T follicular helper cell (primary cell): Measurements from ENCODE around the gene FAM184A.
"Not testable (repeated sequence)": the region's sequence is repeated elsewhere in the genome, so short reads cannot be mapped to it uniquely, and the experiment has no call there.

Experiments
- DNase-seq: peaks from one replicate; pipeline ENCODE4 v3.0.0-alpha.2; 2020; ENCODE audit warnings: low read depth

Gene FAM184A

DNA sequence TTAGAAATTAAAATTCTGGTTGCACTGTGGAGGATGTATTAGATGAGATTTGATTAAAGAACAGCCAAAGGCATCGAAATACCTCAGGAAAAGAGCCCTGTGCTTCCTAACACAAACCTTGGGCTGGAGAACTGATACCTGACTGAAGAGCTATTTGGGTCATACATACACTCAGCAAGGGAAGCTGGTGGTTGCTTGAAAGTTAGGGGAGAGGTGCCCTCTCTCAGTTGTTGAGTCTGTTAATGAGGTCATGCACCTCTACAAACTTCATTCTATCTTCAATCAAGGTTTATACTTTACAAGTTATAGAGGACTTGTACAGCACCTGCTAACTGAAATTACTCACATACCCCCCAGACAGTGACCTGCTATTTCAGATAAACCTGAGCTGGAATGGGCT is 25.5 kb downstream of the FAM184A start:
- no peak for DNase-seq

DNA sequence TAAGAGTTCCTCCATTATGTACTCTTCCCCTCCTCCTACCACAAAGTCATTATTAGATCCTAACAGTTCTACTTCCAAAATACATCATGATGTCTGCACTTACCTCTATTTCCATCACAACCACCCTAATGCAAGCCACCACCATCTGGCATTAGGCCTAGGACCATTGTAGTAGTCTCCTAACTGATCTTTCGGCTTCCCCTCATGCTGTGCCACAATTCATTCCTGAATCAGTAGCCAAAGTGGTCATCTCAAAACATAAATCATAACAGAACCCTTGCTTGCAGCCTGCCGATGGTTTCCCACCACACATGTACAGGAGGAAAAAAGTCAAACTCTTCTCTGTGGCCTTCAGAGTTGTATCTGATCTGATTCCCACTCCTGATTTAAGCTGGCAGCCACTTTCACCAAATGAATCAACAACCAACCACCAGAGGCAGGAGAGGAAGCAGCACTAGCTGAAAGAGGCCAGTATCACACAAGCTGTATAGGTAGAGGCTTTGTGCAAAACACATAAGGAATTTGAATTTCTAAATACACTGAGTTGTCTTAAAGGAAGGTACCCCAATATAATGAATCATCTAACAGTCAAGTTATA is 26.1 kb downstream of the FAM184A start:
- DNase-seq, result no peak

DNA sequence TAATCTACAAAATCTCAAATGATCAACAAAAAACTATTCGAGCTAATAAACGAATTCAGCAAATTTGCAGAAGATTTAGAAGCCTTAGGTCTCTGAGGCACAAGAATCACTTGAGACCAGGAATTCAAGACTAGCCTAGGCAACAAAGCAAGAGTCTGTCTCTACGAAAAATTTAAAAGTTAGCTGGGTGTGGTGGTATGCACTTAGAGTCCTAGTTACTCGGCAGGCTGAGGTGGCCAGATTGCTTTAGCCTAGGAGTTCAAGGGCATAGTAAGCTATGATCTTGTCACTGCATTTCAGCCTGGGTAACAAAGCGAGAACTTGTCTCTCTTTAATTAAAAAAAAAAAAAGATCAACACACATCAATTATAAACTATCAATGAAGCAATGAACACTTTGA is 34.2 kb downstream of the FAM184A start:
- no peak for DNase-seq

DNA sequence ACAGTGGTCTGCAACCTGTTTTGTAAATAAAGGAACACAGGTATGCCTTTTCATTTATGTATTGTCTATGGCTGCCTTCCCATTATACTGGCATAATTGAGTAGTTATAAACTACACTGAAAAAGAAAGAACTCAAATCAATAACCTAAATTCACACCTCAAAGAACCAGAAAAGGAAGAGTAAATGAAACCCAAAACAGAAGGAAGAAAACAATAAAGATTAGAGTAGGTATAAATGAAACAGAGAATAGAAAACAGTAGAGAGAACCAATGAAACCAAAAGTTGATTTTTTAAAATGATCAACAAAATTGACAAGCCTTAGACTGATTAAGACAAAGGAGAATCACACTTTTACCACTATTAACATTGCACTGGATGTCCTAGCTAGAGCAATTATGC is 34.7 kb downstream of the FAM184A start:
- DNase-seq, result no peak

DNA sequence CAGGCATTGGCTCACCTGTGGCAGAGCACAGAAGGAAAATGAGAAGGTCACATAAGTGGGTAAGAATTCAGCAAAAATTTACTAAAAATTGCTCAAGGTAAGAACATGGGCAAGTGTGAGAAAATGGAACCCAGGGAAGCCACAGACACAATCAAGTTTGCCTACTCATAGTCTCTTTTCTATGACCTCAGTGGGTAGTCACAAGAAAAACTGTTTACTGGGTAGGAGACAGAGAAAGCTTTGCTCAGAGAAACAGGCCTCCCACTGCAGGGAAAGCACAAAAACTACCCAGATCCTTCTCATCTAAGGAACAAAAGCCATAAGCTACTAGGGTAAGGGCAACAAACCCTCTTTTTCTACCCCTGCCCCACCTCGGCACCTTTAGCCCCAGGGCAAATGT is 35.2 kb downstream of the FAM184A start:
- DNase-seq, result no peak

DNA sequence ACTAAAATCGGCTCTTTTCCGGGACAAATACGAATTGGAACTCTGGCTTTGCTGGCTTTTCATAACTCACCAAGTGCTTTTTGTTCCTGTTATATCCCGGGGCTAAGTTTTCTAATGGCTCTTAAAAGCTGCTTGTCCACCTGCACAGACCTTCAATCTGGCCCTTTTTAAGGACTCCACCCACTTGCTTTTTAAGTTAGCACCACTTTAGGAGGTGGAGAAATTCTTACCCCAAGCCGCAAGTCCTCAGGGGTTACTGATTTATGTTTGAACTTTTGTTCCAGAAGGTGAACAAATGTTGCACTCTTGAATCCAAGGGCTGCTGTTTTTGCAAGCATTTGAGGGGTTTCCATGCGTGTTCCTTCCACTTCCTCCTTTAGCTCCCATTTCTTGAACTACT is 37.8 kb downstream of the FAM184A start:
- no peak for DNase-seq

DNA sequence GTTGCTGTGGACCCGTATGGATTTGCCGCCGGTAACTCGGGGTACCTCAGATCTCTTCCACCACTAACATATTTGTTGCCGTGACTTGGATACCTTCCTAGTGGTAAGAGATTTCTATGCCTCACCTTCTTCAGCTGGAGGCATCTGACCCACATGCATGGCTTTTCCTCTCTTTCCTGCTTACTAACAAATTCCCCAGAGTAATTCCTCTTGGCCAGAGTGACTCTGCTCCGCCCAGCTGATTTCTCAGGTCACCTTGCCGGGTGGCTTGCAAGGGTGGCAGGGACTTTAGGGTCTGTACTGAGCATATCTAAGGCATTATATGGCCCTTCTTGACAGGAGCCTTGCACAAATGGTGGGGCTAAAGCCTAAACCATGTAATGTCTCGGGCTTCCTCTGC is 38.2 kb downstream of the FAM184A start:
- no peak for DNase-seq

DNA sequence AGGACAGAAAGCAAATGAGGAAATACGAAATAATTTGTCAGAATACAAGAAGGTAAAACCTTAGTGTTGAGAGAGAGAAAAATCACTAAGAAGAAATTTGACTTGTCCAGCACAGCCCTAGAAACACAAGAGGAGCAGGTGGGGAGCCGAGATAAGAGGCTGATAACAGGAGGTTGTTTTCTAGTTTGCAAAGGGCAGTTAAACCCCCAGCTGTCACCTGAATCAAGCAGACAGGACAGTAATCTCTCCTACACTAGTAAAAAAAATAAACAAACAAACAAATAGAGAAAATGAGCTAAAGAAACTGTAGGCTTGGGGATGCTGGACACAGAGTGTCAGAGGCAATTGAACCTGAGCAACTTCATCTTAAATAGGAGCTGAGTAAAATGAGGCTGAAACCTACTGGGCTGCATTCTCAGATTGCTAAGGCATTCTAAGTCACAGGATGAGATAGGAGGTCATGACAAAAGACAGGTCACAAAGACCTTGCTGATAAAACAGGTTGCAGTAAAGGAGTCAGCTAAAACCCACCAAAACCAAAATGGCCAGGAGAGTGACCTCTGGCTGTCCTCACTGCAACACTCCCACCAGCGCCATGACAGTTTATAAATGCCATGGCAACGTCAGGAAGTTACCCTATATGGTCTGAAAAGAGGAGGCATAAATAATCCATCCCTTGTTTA is 40.4 kb downstream of the FAM184A start:
- no peak for DNase-seq

DNA sequence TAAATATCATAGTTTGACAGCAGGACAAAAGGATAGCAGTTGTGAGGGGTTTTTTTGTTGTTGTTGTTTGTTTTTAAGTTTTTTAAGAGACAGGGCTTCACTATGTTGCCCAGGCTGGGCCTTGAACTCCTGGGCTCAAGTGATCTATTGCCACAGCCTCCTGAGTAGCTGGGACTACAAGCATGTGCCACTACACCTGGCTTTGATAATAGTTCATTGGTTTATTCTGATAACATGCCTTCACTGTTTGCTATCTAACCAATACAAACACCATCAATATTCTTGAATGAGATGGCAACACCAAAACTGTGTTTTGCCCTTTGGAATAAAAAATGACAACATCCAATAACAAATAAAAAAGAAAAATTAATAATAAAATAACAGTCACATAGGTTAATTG is 41.2 kb downstream of the FAM184A start:
- no peak for DNase-seq

DNA sequence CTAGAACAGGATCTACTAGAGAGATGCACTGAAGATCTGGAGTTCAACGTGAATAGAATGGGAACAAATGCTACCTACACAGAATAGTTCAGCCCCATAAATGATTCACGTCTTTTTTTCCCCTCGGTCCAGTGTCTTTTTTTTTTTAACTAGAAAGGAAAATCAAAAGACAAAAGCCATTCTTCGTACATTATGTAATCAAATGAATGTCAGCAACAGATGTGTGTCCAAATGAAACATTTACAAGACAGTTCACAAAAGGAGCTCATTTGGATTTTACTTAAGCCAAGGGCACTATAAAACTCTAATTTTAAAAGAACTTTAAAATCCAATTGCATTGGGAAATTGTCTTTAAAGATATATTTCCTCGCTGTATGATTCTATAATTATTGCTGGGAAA is 42.4 kb downstream of the FAM184A start:
- DNase-seq, result no peak

DNA sequence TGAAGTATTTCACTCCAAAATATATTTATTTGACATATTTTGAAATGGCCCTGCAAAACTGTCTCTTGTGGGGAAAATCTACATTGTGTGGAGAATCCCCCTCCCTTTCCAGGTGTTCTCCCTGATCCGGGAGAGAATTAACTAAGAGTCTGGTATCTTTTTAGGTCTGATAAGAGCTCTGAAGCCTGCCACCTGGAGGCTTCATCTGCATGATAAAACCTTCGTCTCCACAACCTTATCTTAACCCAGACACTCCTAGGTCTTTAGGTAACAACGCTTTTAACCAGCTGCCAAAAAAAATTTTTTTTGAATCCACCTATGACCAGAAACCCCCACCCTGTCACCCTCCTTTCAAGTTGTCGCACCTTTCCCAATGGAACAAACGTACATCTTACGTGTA is 43.0 kb downstream of the FAM184A start:
- DNase-seq, result no peak

DNA sequence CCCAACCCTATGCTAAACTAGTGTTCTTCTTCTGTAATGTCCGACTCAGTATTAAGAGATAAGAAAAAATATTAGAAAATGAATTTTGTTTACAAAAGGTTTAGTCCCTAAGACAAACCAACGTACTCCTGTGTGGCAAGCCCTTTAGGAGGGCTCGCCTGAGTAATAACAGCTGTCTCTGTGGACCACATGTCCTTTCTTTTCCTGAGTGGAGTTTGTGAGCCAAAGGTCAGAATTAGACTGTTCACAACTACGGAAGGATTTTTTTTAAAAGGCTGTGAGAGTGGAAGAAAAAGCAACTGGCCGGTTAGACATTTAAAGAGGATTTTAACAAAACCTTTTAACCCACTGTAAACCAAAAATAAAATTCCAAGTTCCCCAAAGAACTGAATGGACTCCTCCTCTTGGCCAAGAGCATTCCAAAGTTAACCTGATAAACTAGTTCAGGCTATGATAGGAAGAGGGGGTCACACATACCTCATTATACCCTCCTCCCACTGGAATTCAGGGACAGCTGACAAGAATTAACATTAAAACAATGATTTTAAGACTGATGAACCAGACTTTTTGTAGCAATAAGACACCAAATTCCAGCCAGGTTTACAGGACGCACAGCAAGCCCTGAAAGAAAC is 43.5 kb downstream of the FAM184A start:
- DNase-seq, result no peak

DNA sequence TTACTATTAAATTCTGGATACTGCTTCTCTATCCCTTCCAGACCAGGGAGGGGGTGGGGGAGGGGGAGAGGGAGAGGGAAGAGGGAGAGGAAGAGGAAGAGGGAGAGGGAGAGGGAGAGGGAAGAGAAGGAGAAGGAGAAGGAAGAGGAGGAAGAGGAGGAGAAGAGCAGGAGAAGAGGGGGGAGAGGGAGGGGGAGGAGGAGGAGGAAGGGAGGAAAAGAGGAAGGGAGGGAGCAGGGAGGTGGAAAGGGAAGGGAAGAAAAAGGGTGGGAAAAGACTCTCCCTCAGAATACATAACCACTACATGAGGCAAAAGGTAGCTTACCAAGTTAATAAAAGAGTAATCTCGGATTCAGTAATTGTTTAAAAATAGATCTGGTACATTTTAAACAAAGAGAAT is 46.0 kb downstream of the FAM184A start:
- DNase-seq, result no peak

DNA sequence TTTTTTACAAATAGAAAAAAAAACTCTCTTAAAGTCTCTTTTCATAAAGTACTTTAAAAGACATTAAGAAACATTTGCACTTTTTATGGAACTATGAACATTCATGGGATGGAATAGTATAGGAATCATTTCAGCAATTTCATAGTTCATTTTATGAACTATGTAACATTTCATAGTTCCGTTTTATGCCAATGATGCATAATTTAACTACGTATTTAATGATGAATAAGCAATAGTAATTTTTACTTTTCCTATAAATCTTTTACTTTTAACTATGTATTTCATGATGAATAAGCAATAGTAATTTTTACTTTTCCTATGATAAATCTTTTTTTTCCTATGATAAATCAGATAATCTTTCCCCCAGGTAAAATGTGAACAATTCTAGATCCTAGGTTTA is 47.7 kb downstream of the FAM184A start:
- DNase-seq, result no peak

DNA sequence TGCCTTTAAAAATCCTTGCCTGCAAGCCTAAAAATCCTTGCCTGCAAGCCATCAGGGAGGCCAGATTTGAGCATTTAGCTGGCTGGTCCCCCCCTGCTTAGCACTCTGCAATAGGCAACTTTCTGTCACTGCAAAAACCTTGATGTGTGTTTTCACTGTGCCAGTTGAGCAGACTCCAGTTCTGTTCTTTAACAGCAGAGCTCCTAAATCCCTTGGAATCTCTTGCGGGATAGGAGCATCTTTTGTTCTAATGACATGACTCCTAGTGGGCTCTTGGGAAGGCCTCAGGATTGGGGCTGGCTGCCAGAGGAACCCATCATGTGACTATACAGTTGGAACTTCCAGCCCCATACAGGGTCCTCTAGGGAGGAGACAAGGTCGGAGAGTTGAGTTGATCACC is 50.4 kb downstream of the FAM184A start:
- no peak for DNase-seq

DNA sequence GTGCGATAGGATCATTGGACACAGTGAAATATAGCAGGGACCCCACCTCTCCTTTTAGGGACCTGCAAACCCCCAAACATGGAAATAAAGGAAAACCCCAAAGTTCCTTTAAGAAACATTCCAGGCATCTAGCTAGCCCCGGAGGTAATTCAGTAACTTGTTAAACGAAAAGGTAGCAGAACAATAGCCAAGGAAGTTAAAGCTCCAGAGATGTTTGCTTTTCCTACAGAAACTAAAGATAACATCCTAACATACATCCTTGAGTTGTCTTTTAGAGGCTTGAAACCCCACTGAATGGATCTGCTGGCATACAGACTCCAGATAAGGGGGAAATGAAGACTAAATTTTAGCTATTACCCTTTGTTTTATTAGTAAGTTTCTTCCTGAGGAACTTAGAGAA is 51.0 kb downstream of the FAM184A start:
- DNase-seq, result no peak

DNA sequence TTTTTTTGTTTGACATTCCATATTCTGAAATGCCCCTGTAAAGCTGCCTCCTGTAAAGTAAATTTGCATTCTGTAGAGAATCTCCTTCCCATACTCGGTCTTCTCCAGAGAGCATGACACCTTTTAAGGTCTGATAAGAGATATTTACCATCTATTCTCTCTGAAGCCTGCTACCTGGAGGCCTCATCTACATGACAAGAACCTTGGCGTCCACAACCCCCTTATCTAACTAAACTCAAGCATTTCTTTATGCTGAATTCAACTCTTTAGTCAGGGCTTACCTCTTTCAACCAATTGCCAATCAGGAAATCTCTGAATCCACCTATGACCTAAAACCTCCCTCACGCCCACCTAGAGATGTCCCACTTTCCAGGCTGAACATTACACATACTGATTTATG is 51.6 kb downstream of the FAM184A start:
- no peak for DNase-seq

DNA sequence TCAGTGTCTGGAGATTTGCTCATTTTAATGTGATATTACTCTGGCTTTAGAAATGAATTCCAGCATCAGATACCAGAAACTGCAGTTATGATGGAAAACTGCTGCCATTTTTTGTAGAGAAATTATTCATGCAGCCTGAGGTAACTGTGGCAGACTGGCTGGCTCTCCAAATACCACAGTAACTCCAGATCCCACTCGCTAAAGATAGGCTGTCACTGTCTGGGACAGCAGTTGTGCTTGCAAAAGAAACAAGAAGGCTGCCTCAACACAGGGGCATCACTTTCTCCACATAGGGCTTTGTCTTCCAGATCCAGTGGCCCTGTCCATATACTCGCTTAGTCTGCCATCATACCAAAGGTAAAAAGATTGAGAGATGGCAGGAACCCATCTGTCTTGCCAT is 52.7 kb downstream of the FAM184A start:
- no peak for DNase-seq

DNA sequence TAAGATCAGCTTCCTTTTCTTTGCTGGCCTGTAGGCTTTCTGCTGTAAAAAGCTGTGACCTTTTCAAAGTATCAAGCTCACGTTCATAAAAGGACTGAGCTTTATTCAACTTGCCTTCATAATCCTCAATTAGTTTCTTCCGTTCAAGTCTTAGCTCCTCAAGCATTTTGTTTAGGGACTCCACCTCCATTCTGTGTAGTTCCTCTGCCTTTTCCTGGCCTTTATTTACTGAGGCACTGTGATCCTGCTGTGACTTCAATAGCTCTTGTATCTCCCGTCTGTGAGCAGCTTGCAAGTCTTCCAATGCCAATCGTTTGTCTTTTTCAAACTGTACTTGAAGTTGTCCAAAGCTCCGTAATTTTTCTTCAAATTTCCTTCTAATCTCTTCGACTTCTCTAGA is 54.4 kb downstream of the FAM184A start:
- DNase-seq, result no peak

DNA sequence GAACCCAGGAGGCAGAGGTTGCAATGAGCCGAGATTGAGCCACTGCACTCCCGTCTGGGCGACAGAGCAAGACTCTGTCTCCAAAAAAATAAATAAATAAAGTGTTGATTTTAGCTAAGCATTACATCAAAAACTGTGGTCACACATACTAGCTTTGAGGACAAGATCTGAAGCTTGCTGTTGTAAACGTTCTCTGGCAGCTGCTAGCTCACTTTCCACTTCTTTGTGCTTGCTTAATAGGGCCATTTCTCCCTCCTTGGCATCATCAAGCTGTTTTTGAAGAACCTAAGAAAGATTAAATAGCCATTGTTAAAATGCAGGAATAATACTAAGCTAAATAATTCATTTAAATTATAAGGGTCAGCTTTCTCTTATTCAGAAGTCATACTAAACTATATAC is 55.7 kb downstream of the FAM184A start:
- no peak for DNase-seq

DNA sequence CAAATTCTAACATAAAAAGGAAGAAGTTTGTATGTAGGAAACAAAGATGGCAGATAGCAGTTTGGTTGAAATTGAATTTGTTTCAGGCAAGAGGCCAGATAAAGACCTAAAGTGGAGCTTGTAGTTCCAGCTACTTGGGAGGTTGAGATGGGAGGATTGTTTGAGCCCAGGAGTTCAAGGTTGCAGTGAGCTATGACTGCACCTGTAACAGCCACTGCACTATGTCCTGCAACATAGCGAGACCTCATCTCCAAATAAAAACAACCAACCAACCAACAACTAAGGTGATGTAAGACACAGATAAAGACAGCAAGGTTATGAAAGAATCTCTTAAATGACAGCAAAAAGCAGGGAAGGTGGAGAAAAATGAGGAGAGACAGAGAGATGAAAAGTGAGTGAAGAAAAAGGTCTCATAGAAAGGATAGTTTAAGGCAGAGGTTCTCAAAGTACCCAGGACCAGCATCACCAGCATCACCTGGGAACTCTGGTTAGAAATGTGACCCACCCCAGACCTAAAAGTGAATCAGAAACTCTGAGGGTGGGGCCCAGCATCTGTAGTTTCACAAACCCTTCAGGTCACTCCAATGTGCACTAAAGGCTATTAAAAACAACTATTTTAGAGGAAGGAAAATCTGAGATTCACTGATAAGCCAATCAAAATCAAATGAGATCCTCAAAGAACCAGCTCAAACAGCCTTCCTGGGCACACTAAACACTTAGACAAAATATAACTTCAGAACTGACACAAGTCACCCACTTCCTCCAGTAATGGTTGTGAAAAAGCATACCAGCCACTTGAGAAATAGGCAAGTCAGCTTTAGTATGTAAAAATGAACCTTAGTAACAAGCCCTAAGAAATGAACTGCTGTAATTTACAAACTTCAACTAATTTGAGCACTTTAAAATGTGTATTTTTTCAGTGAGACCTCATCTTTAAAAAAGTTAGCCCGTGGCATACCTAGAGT is 57.6 kb downstream of the FAM184A start:
- DNase-seq, result no peak

DNA sequence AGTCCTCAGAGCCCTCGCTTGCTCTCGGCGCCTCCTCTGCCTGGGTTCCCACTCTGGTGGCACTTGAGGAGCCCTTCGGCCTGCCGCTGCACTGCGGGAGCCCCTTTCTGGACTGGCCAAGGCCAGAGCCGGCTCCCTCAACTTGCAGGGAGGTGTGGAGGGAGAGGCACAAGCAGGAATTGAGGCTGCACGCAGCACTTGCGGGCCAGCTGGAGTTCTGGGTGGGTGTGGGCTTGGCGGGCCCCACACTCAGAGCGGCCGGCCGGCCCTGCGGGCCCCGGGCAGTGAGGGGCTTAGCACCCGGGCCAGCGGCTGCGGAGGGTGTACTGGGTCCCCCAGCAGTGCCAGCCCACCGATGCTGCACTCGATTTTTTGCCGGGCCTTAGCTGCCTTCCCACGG is 63.3 kb downstream of the FAM184A start:
- not testable (repeated sequence) for DNase-seq

DNA sequence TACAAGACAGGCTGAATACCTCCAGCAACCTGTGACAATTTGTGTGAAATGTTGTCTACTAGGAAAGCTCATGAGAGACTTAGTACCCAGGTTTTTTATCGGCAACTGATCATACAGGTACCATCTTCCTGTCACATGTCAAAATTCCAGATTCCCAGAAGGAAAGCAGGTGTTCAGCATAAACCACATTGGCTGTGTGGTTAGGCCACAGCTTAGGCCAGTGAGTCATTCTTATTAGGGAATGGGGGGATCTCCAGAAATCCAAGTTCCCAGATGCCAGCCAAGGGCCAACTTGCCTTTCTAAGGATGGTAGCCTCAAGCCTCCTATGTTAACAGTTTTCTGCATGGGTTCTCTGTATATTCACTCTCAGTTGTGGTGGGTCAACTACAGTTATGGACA is 65.9 kb downstream of the FAM184A start:
- DNase-seq, result no peak
